ENCODE measurements around the gene FILIP1L. TPM values are rescaled to one million over a fixed set of nuclear protein-coding genes. Genes with fewer than 3 reads are reported as not detected.

FILIP1L gene
- total RNA-seq, 2 donors from 2014 or later = 0.35 to 0.50 TPM

DNA sequence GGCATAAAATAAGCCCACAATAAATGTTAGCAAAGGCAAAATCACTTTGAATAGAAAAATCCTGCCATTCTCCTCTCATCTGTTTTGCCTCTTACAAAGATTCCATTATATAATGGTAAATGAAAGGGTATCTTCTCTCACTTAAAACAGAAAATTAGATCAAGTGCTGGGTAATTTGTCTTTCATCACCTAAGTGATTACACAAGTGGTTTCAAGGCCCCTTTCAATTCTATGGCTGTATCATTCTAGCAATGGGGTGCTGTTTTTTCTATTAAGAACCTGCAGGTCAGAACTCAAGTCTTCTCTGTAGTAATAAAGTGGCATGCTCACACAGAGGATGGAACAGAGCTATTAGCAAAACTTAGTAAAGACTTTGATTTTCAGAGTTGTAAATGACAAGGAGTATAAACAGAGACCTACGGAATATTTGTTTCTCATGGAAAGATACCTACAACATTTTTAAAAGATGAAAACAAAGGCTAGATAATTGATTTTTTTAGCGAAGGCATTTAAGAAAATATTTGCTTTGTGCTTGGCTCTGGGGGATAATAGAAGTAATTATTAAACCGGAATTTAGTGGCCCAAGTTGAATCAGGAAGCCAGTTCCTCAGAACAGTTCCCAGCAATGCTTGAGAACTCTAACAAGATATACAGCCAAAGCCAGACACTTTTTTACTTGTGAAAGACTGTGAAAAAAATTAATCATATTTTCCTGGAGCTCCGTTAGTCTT is 159.2 kb downstream of the FILIP1L start:
- no peaks in the 10 kb centered on the region for H3K9me3 Mint-ChIP-seq
- H3K4me3 Mint-ChIP-seq = no peak overlapping the region
- H3K36me3 Mint-ChIP-seq (ENCODE audit: low read depth) = no peaks in the 10 kb centered on the region
- no peaks in the 10 kb centered on the region for H3K27me3 Mint-ChIP-seq
- ATAC-seq (replicated peaks) = no peak
- no peaks in the 10 kb centered on the region for H3K4me1 Mint-ChIP-seq
- no peak overlapping the region for H3K27ac Mint-ChIP-seq

DNA sequence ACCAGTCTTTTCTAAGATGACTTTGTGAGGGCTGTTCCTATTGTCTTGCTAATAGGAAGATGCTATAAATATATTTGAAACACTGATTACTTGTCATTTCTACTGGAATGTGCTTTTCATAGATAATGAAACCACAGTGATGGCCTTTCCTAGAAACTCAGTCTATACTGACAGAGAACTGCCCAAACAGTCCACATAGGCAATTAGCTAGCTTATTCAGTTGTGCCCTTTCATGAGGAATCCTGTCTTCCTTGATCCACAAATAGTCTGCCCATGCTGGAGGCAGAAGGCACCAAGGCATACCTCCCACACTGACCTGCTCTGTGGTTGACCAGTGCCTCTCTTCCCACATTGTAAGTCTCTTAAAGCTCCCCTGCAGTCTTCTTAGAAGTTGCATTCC is 160.7 kb downstream of the FILIP1L start:
- H3K27ac Mint-ChIP-seq = no peak overlapping the region
- H3K4me3 Mint-ChIP-seq = no peak overlapping the region
- no peaks in the 10 kb centered on the region for H3K9me3 Mint-ChIP-seq
- H3K4me1 Mint-ChIP-seq = no peaks in the 10 kb centered on the region
- no peaks in the 10 kb centered on the region for H3K36me3 Mint-ChIP-seq (ENCODE audit: low read depth)
- H3K27me3 Mint-ChIP-seq = no peaks in the 10 kb centered on the region
- ATAC-seq (replicated peaks) = no peak

DNA sequence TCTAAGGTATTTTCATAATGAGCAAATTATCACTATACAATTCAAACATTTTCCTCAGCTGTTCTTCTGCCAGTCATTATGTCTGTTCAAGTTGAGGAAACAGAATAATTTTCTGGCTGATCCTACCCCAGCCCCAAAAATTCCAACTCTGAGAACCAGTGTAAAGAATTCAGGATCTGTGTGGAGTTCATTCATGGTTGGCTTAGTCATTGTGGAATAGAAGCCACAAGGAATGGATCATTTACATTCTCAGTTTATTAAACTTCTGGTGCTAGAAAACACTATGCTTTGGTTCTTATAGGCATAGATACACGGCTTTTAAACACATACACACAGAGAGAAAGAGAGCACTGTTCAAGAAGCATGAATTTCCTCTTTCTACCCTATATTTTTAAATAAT is 162.0 kb downstream of the FILIP1L start:
- Mint-ChIP-seq H3K27ac (no peak overlapping the region), H3K4me1 (no peaks in the 10 kb centered on the region)

DNA sequence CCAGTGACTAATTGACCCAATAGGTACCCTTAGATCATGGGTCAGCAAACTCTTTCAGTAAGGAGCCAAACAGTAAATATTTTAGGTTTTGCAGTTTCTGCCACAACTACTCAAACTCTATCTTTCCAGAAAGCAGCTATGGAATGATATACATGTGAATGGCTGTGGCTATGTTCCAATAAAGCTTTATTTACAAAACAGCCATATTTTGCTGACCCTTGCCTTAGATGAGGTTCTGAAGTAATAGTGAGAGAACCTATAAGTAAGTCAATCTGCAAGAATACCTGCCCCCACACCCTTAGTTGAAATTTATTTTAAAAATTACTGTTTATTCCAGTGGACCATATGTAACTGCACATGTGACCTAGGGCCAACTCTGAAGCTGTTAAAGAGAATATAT is 162.6 kb downstream of the FILIP1L start:
- no peaks in the 10 kb centered on the region for H3K27me3 Mint-ChIP-seq
- no peak overlapping the region for H3K4me3 Mint-ChIP-seq
- no peaks in the 10 kb centered on the region for H3K36me3 Mint-ChIP-seq (ENCODE audit: low read depth)
- no peaks in the 10 kb centered on the region for H3K9me3 Mint-ChIP-seq
- no peaks in the 10 kb centered on the region for H3K4me1 Mint-ChIP-seq
- no peak for ATAC-seq (replicated peaks)
- H3K27ac Mint-ChIP-seq = no peak overlapping the region

More for the DNA sequence above, 162.0 kb downstream of the FILIP1L start:
- no peak for ATAC-seq (replicated peaks)
- no peaks in the 10 kb centered on the region for H3K36me3 Mint-ChIP-seq (ENCODE audit: low read depth)
- no peaks in the 10 kb centered on the region for H3K27me3 Mint-ChIP-seq
- no peak overlapping the region for H3K4me3 Mint-ChIP-seq
- no peaks in the 10 kb centered on the region for H3K9me3 Mint-ChIP-seq

DNA sequence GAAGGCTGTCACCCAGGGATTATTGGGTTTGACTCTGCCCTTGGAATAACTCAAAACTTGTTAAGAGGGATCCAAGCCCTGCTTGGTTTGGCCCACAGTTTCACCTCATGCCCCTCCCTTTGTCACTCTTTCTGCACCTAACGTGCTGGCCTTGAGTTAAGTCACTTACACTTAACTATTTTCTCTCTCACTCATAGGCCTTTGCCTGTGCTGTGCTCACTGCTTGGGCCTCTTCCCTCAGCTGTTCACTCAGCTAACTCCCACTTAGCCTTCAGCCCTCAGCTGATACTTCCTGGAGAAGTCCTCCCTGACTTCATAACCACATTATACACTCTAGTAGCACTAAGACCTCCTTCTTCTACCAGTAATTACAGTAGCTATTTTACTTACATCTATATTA is 163.4 kb downstream of the FILIP1L start:
- H3K4me1 Mint-ChIP-seq = no peaks in the 10 kb centered on the region
- no peak overlapping the region for H3K27ac Mint-ChIP-seq
- H3K36me3 Mint-ChIP-seq (ENCODE audit: low read depth) = no peaks in the 10 kb centered on the region
- H3K27me3 Mint-ChIP-seq = no peaks in the 10 kb centered on the region
- no peak for ATAC-seq (replicated peaks)
- no peaks in the 10 kb centered on the region for H3K9me3 Mint-ChIP-seq
- no peak overlapping the region for H3K4me3 Mint-ChIP-seq

DNA sequence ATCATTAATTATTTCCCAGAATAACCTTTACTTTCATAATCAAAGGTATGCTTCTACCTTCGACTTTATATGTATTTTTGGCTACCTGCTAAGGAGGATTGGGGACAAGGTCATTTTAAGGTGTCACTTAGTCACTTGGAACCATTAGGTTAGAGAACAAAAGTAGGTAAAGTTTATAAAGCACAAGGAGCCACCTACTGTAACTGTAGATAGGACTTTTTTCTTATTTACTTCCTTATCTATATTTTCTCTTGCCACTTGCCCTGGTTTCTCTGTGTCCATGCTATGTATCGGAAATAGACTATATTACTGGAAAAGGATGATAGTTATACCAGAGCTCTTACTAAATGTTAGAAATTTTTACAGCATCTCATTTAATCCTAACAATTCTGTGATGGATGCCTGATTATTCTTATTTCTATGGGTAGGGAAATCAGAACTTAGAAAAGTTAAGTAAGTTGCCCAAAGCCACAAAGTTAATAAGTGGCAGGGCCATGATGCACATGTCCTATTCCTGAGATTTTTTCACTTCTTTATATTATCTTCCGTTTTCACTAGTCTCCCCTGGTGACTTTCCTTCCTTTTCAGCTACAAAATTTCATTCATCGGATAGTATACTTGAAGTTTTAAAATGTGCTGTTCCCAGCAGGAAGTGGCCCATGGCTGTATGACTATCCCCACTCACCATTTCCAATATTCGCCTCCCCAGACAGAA is 164.2 kb downstream of the FILIP1L start:
- no peaks in the 10 kb centered on the region for H3K9me3 Mint-ChIP-seq
- H3K27me3 Mint-ChIP-seq = no peaks in the 10 kb centered on the region
- no peak overlapping the region for H3K4me3 Mint-ChIP-seq
- H3K36me3 Mint-ChIP-seq (ENCODE audit: low read depth) = no peaks in the 10 kb centered on the region
- no peak for ATAC-seq (replicated peaks)
- no peaks in the 10 kb centered on the region for H3K4me1 Mint-ChIP-seq
- H3K27ac Mint-ChIP-seq = no peak overlapping the region

DNA sequence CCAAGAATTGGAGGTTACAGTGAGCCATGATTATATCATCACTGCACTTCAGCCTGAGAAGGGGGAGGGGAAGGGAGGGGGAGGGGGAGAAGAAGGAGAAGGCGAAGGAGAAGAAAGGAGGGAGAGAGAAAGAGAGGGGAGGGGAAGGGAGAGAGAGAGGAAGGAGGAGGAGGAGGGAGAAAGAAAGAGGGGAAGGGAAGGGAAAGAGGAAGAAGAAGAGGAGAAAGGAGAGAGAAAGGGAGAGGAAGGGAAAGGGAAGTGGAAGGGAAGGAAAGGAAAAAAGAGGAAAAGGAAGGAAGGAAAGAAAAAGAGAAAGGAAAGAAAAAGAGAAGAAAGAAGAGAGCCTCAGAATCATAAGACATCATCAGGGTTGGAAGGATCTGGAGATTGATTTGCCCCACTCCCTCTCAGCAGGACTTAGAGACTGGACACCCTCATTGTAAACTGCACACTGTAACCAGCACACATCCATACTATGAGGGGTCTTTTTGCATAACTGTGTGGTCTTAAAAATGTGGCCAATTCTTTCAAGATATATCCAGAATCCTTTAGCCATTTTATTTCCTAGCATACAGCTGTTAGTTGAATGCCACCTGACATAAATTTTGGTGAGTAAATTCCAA is 165.7 kb downstream of the FILIP1L start:
- Mint-ChIP-seq H3K27me3 (no peaks in the 10 kb centered on the region), H3K4me1 (no peaks in the 10 kb centered on the region), H3K27ac (no peak overlapping the region), H3K36me3 (ENCODE audit: low read depth) (no peaks in the 10 kb centered on the region), H3K4me3 (no peak overlapping the region), H3K9me3 (no peaks in the 10 kb centered on the region)
- no peak for ATAC-seq (replicated peaks)

DNA sequence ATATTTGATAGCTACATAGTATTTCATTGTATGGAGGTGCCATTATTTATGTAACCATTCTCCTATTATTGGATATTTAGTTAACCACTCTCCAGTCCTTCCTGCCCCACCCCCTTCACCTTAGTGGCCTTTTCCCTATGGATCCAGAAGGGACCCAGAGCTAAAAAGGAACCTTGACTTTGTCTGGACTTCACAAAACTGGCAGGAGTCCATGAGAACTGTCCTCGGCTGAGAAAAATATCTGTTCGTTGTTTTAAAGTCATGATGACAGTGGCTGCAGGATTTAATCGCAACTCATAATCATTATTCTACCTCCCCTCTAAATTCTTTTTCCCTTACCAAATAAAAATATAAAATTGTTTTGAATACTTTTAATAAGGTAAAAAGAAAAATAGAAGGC is 166.9 kb downstream of the FILIP1L start:
- ATAC-seq (replicated peaks) = no peak
- Mint-ChIP-seq H3K27me3 (no peaks in the 10 kb centered on the region), H3K4me1 (no peaks in the 10 kb centered on the region), H3K4me3 (no peak overlapping the region), H3K9me3 (no peaks in the 10 kb centered on the region), H3K36me3 (ENCODE audit: low read depth) (no peaks in the 10 kb centered on the region), H3K27ac (no peak overlapping the region)

DNA sequence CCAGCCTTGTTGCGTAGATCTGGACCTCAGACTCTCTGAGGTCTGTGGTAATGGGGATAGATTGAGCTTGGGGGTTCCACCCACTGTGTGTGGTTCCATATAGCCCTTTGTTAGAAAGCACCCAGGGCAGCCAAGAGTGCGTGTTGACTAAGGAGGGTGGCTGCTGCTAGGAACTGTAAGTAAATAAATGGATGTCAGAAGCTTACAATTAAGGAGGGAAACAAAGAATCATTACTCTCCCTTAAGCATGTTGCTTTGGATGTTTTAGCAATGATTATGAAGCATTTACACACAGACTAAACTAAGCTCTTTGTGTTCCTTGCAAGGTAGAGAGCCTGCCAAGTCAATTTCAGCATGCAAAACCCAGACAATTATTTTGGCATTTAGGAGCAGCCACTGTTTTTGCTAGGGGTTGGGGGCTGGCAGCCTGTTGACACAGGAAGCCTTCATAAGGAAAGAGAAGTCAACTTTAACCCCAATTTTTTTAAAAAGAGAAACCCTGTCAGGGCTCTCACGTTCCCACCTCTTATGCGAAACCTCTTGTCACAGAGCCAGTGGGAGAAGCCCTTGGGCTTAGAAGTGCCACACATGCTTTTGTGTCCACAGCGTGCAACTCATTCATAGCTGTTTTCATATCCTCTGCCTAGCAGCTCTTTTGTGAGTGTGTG is 168.8 kb downstream of the FILIP1L start:
- no peak overlapping the region for H3K27ac Mint-ChIP-seq
- H3K36me3 Mint-ChIP-seq (ENCODE audit: low read depth) = no peaks in the 10 kb centered on the region
- H3K27me3 Mint-ChIP-seq = no peaks in the 10 kb centered on the region
- H3K4me1 Mint-ChIP-seq = no peaks in the 10 kb centered on the region
- no peak for ATAC-seq (replicated peaks)
- no peak overlapping the region for H3K4me3 Mint-ChIP-seq
- no peaks in the 10 kb centered on the region for H3K9me3 Mint-ChIP-seq

DNA sequence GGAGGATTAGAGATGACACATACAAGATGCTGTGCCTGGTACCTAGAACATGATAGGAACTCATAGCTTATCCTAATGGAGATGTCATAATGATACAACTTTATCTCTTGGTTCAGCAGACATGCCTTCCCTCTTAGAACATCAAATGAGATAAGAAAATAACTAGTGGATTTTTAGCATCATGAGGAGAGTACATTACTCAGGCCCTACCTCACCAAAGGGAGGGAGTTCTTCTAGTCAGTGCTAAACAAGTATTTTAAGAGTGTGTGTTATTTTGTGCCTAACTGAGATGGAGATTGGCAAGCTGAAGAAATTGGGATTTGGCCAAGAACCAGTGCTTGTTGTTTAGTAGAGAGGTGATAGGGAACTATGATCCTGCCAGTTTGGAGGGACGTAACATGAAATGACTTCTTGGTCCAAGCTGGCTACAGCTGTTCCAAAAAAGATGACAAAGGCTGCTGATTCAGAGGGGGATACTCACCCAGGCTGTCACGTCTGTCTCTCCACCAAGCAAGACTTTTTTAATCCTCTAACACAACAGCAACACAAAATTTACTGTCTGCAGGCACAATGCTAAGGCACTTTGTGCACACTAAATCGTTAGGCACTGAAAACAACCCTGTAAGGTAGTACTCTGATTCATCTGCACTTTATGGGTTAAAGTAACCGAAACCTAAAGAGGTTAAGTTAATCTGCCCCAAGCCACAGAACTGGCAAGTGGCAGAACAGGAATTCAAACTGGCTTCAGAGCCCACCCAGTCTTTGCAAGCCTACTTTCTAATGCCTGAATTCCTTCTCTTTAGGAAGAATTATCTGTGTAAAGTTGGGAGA is 170.2 kb downstream of the FILIP1L start:
- no peaks in the 10 kb centered on the region for H3K4me1 Mint-ChIP-seq
- no peaks in the 10 kb centered on the region for H3K9me3 Mint-ChIP-seq
- no peak overlapping the region for H3K4me3 Mint-ChIP-seq
- ATAC-seq (replicated peaks) = no peak
- no peaks in the 10 kb centered on the region for H3K27me3 Mint-ChIP-seq
- H3K27ac Mint-ChIP-seq = no peak overlapping the region
- H3K36me3 Mint-ChIP-seq (ENCODE audit: low read depth) = no peaks in the 10 kb centered on the region

DNA sequence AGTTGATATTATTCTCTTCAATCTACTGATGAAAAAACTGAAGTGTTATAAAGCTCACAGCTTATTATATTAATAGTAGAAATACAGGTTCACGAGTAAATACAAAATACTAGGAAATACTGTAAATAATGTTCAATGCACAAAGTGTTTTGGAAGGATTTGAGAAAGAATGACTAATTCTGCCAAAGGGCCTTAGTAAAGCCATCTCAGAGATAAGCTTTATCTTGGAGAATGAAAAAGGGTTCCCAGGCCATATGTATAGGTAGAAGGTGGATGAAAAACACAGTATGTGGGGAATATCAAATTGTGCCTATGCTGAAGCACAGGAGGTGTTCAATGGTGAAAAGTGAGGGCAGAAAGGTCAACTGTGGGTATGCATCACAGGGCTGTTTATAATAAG is 173.1 kb downstream of the FILIP1L start:
- Mint-ChIP-seq H3K9me3 (no peaks in the 10 kb centered on the region), H3K27ac (no peak overlapping the region), H3K27me3 (no peaks in the 10 kb centered on the region)

DNA sequence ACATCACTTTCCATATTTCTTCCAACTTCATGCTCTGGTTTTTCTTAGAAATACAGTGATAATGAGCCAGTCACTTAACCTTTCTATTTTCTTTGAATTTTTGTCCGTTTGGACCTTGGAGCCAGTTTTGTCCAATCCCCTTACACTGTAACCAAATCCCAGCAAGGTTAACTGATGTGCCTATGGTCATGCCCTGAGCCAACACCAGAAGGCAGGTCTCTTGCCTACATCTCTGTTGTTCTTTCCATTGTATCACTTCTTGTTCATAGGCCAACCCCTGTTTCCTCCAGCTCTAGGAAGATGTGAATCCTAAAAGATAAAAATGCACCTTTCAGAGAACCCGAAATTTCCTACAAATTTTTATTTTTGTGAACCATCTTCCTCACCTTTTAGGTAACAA is 174.0 kb downstream of the FILIP1L start:
- H3K9me3 Mint-ChIP-seq = no peaks in the 10 kb centered on the region
- no peak overlapping the region for H3K4me3 Mint-ChIP-seq
- H3K27ac Mint-ChIP-seq = no peak overlapping the region
- no peaks in the 10 kb centered on the region for H3K36me3 Mint-ChIP-seq (ENCODE audit: low read depth)
- H3K27me3 Mint-ChIP-seq = no peaks in the 10 kb centered on the region
- no peaks in the 10 kb centered on the region for H3K4me1 Mint-ChIP-seq
- no peak for ATAC-seq (replicated peaks)

More for the DNA sequence above, 173.1 kb downstream of the FILIP1L start:
- ATAC-seq (replicated peaks) = no peak
- Mint-ChIP-seq H3K4me3 (no peak overlapping the region), H3K4me1 (no peaks in the 10 kb centered on the region), H3K36me3 (ENCODE audit: low read depth) (no peaks in the 10 kb centered on the region)

DNA sequence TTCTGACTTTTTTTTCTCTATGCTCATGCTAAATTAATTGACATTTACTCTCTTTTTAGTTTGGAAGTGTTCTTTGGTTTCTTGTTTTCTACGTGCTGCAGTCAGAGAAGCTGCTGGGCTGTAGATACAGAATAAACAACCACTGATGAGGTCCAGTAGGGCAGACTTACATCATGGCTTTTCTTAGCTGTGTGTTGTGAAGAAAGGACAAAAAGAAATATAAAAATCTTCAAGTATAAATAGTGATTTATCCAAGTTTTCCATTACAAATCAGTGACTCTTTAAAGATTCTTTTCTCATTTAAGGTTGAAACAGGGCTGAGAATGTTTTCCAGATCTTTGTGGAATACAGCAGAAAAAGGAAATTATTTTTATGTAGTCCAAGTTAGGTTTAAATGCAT is 174.4 kb downstream of the FILIP1L start:
- Mint-ChIP-seq H3K4me1 (no peaks in the 10 kb centered on the region), H3K27me3 (no peaks in the 10 kb centered on the region), H3K36me3 (ENCODE audit: low read depth) (no peaks in the 10 kb centered on the region), H3K9me3 (no peaks in the 10 kb centered on the region), H3K4me3 (no peak overlapping the region), H3K27ac (no peak overlapping the region)
- ATAC-seq (replicated peaks) = no peak

DNA sequence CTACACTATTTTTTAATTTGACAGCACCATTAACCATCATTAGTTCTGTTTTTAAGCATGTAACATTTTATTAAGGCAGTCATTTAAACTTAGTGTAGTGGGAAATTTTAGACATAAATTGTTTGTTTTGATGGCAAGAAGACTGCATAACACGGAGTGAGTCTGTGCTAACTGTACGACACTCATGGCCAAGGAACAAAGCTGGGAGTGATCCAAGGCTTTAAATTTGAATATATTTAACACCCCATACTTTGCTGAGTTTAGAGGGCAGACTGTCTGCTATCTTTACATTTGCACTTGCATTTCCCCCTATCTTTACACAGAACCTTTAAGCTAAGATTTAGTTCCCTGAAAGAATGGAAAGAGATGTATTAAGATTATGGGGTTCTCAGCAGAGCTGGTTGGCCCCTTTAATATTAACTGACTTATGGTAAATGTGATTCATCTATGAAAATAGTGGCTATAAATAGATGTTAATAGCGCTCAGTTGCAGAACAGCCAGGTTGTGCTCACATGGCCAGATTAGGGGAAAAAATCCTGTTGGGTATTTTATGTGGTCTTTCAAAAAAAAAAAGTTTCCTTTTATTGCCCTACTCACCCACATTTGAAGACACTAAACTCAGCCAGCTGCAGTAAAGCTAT is 175.9 kb downstream of the FILIP1L start:
- H3K4me3 Mint-ChIP-seq = no peak overlapping the region
- no peaks in the 10 kb centered on the region for H3K36me3 Mint-ChIP-seq (ENCODE audit: low read depth)
- H3K4me1 Mint-ChIP-seq = no peaks in the 10 kb centered on the region
- H3K27ac Mint-ChIP-seq = no peak overlapping the region
- no peak for ATAC-seq (replicated peaks)
- H3K9me3 Mint-ChIP-seq = no peaks in the 10 kb centered on the region
- no peaks in the 10 kb centered on the region for H3K27me3 Mint-ChIP-seq

Data from activated T-helper 17 cell treated with anti-CD3 and anti-CD28 coated beads, Interleukin-2, amount 50 U/mL, for 72 hours (primary cell).